ENCODE data around the gene TXN2.

Gene TXN2

DNA sequence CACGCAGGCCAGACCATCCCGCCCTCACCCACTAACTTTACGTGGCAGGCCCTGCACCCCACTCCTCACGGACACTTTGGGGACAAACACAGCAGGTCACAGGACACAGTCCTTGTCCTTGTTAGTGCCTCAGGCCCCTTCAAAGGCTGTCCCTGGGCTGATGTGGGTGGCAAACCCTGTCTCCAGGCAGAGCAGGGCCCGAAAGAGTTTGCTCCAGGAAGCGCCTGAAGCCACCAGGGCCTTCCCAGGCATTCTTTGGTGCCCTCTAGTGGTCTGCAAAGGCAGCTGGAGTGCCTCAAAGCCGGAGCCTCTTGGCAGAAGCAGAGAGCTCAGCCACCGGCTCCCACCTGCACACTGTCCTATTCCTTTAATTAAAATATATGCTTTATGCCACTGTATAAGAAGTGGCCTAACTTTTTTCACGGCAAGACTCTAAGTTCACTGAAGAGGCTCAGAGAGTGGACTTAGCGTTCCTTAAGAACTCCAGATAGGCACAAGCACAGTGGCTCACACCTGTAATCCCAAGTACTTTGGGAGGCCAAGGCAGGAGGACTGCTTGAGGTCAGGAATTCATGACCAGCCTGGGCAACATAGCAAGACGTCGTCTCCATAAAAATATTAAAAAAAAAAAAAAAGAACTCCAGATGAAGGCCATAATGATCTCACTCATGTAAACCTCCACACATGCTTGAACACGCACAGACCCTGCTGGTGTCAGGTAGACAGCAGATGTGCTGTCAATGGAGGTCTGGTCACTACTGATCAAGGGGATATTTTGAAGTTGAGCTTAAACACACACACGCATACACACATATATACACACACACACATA, 11.1 kb downstream of the TXN2 start:
- no peaks in the 10 kb centered on the region for H3K4me1 ChIP-seq (ENCODE audit: insufficient read depth, low read length, severe bottlenecking)
- no peak overlapping the region for H2AFZ ChIP-seq (ENCODE audit: low read length)
- H3K79me2 ChIP-seq (ENCODE audit: insufficient read depth, low read length) = no peaks in the 10 kb centered on the region
- no peaks in the 10 kb centered on the region for H3F3A ChIP-seq (ENCODE audit: insufficient read depth, low read length)
- H3K4me2 ChIP-seq (ENCODE audit: low read length) = no peak overlapping the region
- H3K9me2 ChIP-seq (ENCODE audit: low read depth, low read length) = no peaks in the 10 kb centered on the region
- no peaks in the 10 kb centered on the region for H3K27me3 ChIP-seq (ENCODE audit: insufficient read depth, low read length)
- H3K36me3 ChIP-seq (ENCODE audit: insufficient read depth, low read length) = peaks cover 78% of the 10 kb centered on the region
- H3K27ac ChIP-seq (ENCODE audit: low read depth, low read length, poor library complexity, severe bottlenecking) = no peak overlapping the region
- TF ChIP-seq, protein P1, sequence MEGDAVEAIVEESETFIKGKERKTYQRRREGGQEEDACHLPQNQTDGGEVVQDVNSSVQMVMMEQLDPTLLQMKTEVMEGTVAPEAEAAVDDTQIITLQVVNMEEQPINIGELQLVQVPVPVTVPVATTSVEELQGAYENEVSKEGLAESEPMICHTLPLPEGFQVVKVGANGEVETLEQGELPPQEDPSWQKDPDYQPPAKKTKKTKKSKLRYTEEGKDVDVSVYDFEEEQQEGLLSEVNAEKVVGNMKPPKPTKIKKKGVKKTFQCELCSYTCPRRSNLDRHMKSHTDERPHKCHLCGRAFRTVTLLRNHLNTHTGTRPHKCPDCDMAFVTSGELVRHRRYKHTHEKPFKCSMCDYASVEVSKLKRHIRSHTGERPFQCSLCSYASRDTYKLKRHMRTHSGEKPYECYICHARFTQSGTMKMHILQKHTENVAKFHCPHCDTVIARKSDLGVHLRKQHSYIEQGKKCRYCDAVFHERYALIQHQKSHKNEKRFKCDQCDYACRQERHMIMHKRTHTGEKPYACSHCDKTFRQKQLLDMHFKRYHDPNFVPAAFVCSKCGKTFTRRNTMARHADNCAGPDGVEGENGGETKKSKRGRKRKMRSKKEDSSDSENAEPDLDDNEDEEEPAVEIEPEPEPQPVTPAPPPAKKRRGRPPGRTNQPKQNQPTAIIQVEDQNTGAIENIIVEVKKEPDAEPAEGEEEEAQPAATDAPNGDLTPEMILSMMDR (IDR thresholded peaks at IDR 0.05; ENCODE audit: low read length) = peak; percentile 98
- no peak for TF ChIP-seq EZH2 (IDR thresholded peaks at IDR 0.05; ENCODE audit: borderline replicate concordance, low read length)
- no peak overlapping the region for H3K9ac ChIP-seq (ENCODE audit: low read length)
- no peaks in the 10 kb centered on the region for H4K20me1 ChIP-seq (ENCODE audit: insufficient read depth, low read length)
- H3K4me3 ChIP-seq (ENCODE audit: low read depth, low read length, poor library complexity, severe bottlenecking) = no peak overlapping the region
- H3K9me3 ChIP-seq (ENCODE audit: low read length) = no peaks in the 10 kb centered on the region

DNA sequence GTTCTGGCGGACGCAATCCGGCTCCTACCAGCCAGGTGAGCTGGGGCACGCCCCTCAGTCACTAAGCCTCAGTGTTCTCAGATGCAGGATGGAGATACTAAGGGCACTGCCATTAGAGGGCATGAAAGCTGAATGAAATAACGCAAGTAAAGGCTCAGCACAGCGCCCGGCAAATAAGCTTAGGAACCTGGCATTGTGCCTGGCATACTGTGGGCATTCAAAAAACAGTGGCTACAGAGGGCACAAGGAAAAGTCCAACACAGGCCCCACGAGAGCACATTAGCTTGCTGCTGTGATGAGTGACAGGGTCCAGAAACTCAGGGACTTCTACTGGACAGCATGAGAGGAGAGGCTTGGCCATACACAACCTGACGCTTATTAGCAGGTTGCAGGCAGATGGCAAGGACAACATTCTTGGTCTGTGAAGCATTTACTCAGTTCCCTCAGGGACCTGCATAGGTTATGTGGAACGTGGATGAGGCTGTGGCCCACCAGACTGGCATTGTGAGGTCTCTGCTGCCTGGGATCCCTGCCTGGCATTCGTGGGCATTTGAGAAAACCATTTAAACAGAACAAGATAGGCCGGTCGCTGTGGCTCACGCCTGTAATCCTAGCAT, 12.2 kb downstream of the TXN2 start:
- Histone ChIP-seq H3K79me2 (ENCODE audit: insufficient read depth, low read length) (no peaks in the 10 kb centered on the region), H3F3A (ENCODE audit: insufficient read depth, low read length) (no peaks in the 10 kb centered on the region), H3K27ac (ENCODE audit: low read depth, low read length, poor library complexity, severe bottlenecking) (no peak overlapping the region), H3K36me3 (ENCODE audit: insufficient read depth, low read length) (peaks cover 66% of the 10 kb centered on the region), H2AFZ (ENCODE audit: low read length) (no peak overlapping the region), H3K4me3 (ENCODE audit: low read depth, low read length, poor library complexity, severe bottlenecking) (no peak overlapping the region), H3K9ac (ENCODE audit: low read length) (no peak overlapping the region), H3K27me3 (ENCODE audit: insufficient read depth, low read length) (no peaks in the 10 kb centered on the region), H3K4me2 (ENCODE audit: low read length) (no peak overlapping the region), H3K4me1 (ENCODE audit: insufficient read depth, low read length, severe bottlenecking) (no peaks in the 10 kb centered on the region), H3K9me3 (ENCODE audit: low read length) (no peaks in the 10 kb centered on the region), H4K20me1 (ENCODE audit: insufficient read depth, low read length) (no peaks in the 10 kb centered on the region), H3K9me2 (ENCODE audit: low read depth, low read length) (no peaks in the 10 kb centered on the region)
- TF ChIP-seq, protein P1 (IDR thresholded peaks at IDR 0.05; ENCODE audit: low read length) = no peak
- TF ChIP-seq EZH2 (IDR thresholded peaks at IDR 0.05; ENCODE audit: borderline replicate concordance, low read length) = no peak

DNA sequence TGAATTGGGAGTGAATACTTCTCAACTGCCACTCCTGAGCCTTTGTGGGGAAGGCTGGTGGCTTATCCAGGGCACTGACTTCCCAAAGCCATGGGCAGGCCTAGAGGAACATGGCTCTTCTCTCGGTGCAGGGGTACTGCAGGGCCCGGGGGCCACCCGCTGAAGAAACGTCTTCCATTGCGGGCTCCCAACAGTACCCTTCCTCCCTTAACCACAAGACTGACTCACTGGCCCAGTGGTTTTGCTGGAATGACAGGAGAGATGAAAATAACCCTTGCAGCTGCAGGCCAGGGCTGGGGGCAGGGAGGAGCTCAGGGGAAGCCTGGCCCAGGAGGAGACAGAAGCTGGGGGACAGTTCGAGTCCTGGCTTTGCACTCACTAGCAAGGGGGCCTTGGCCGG, 13.5 kb downstream of the TXN2 start:
- H4K20me1 ChIP-seq (ENCODE audit: insufficient read depth, low read length) = no peaks in the 10 kb centered on the region
- no peaks in the 10 kb centered on the region for H3K79me2 ChIP-seq (ENCODE audit: insufficient read depth, low read length)
- H3K27ac ChIP-seq (ENCODE audit: low read depth, low read length, poor library complexity, severe bottlenecking) = no peak overlapping the region
- H3F3A ChIP-seq (ENCODE audit: insufficient read depth, low read length) = no peaks in the 10 kb centered on the region
- no peaks in the 10 kb centered on the region for H3K9me2 ChIP-seq (ENCODE audit: low read depth, low read length)
- H3K27me3 ChIP-seq (ENCODE audit: insufficient read depth, low read length) = no peaks in the 10 kb centered on the region
- H3K4me2 ChIP-seq (ENCODE audit: low read length) = no peak overlapping the region
- H3K36me3 ChIP-seq (ENCODE audit: insufficient read depth, low read length) = peaks cover 54% of the 10 kb centered on the region; the same call in 1 of the 2 replicates
- no peak overlapping the region for H3K4me3 ChIP-seq (ENCODE audit: low read depth, low read length, poor library complexity, severe bottlenecking)
- TF ChIP-seq EZH2 (IDR thresholded peaks at IDR 0.05; ENCODE audit: borderline replicate concordance, low read length) = no peak
- TF ChIP-seq, protein P1 (IDR thresholded peaks at IDR 0.05; ENCODE audit: low read length) = no peak
- no peaks in the 10 kb centered on the region for H3K9me3 ChIP-seq (ENCODE audit: low read length)
- H3K9ac ChIP-seq (ENCODE audit: low read length) = no peak overlapping the region
- H3K4me1 ChIP-seq (ENCODE audit: insufficient read depth, low read length, severe bottlenecking) = no peaks in the 10 kb centered on the region
- H2AFZ ChIP-seq (ENCODE audit: low read length) = no peak overlapping the region

All from OCI-LY1 (cell line).